HEK293 (cell line): ENCODE data around the gene PIGN.

Source experiments
- ELK4 ChIP-seq: IDR thresholded peaks from 2 replicates; pipeline ENCODE4 v1.6.1; 2011; ENCODE audit warnings: mild to moderate bottlenecking, low read depth, low read length, borderline replicate concordance
- TF ChIP-seq, protein P1 (sequence below): fragments of 450-650 bp; formaldehyde crosslinking; IDR thresholded peaks from 2 replicates; pipeline ENCODE4 v1.5.1; 2016; ENCODE audit warnings: missing biosample characterization, missing genetic modification characterization

DNA sequence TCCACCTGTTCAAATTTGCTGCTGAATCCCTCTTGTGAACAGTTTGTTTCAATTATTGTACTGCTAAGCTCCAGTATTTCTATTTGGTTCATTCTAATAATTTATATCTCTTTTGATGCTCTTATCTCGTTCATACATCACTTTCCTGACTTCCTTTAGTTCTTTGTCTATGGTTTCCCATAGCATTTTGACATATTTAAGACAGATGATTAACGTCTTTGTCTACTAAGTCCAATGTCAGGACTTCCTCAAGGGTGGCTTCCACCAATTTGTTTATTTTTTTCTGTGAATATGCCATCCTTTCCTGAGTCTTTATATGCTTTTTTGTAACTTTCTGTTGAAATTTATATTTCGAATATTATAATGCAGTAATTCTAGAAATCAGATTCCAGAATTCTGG, 9.6 kb downstream of the PIGN start:
- TF ChIP-seq ELK4: no peak
- TF ChIP-seq, protein P1, sequence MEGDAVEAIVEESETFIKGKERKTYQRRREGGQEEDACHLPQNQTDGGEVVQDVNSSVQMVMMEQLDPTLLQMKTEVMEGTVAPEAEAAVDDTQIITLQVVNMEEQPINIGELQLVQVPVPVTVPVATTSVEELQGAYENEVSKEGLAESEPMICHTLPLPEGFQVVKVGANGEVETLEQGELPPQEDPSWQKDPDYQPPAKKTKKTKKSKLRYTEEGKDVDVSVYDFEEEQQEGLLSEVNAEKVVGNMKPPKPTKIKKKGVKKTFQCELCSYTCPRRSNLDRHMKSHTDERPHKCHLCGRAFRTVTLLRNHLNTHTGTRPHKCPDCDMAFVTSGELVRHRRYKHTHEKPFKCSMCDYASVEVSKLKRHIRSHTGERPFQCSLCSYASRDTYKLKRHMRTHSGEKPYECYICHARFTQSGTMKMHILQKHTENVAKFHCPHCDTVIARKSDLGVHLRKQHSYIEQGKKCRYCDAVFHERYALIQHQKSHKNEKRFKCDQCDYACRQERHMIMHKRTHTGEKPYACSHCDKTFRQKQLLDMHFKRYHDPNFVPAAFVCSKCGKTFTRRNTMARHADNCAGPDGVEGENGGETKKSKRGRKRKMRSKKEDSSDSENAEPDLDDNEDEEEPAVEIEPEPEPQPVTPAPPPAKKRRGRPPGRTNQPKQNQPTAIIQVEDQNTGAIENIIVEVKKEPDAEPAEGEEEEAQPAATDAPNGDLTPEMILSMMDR (tag by site-specific recombination): no peak
